Fibroblast of lung (primary cell): Measurements from ENCODE around the gene SEC14L6.

Experiments
- CTCF ChIP-seq, 2 donors: IDR thresholded peaks in 1 of 2; conservative IDR thresholded peaks in 1 of 2; 1 replicate in 1 of 2; 2 replicates in 1 of 2; pipeline ENCODE4 v1.5.1; 2011 to 2012; ENCODE audit warnings: low read length in 2 of 2, control low read depth in 1 of 2, inconsistent platforms in 1 of 2, low read depth in 1 of 2, mild to moderate bottlenecking in 1 of 2
- EZH2 ChIP-seq: IDR thresholded peaks from 2 replicates; pipeline ENCODE4 v1.5.1; 2012; ENCODE audit warnings: low read length, control low read depth, mild to moderate bottlenecking; ENCODE audit errors: missing control alignments

DNA sequence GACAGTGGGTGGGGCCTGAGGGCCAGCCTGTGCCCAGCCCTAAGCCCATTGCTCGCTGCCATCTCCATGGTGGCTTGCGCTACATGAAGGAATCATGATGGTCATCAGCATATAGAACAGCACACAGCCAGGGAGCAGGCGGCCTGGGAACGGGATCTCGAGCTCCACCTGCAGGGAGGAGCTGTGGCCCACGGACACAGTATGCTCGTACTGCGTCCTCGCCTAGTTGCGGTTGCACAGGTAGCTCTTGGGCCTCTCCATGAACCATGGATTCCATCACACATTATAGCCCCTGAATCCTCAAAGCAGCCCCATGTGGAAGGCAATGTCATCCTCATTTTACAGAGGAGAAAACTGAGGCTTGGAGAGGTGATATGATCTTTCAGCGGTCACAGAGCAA is 56.1 kb downstream of the SEC14L6 start:
- TF ChIP-seq CTCF (conservative IDR thresholded peaks at IDR 0.05 in 1 of 2, IDR thresholded peaks at IDR 0.05 in 1 of 2; ENCODE audit: low read depth in 1 of 2, low read length in 2 of 2) (peak in 1 of 2 donors; percentile 23), EZH2 (no peak)
